ENCODE data around the gene QRICH1.
A peak's percentile ranks its signal among the peaks of the same experiment; 100 is the strongest.

Gene QRICH1

DNA sequence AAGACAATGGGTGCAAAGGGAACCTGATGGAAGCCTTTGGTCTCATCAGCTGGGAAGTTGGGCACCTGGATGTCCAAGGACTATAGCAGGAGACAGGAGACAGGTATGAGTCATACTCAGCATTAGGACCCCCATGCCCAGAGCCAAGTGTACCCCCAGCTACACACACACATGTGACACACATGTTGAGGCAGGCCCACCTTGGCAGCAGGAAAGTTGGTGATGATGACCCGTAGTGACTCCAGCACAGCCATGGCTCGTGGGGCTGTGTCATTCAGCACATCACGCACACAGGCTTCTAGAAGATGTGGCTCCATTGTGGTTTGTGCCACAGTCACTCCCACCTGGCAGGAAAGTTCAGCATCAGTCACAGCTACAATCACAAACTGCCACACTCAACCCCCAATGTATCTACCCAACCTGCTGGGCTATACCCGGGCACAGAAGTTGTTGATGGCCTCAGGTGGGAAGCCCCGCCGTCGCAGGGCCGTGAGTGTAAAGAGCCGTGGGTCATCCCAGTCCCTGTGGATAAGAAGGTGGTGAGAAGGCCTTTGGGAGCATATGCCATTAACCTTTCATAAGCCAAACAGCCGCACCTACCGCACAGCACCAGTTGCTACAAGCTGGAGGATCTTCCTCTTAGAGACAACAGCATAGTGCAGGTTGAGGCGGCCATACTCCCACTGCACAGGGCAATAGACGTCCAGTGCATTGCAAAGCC, 5.2 kb upstream of the QRICH1 start:
- Histone ChIP-seq H3K4me1 (ENCODE audit: control insufficient read depth in 2 of 2, insufficient read depth in 2 of 2, low read length in 2 of 2) (peaks cover 12 to 19% of the 10 kb centered on the region in 2 donors), H3K9ac (ENCODE audit: low read depth in 1 of 2, low read length in 2 of 2) (no peak overlapping the region), H3K4me3 (ENCODE audit: low read length in 2 of 2) (no peak overlapping the region), H3K36me3 (ENCODE audit: control insufficient read depth in 2 of 2, insufficient read depth in 2 of 2, low read length in 2 of 2) (peaks cover 49 to 58% of the 10 kb centered on the region in 2 donors), H3K27ac (ENCODE audit: low read depth in 2 of 2, low read length in 2 of 2) (no peak overlapping the region), H3K27me3 (ENCODE audit: control insufficient read depth in 2 of 2, insufficient read depth in 2 of 2, low read length in 2 of 2) (no peaks in the 10 kb centered on the region), H3K9me3 (ENCODE audit: control insufficient read depth in 2 of 2, low read length in 2 of 2) (no peaks in the 10 kb centered on the region)

DNA sequence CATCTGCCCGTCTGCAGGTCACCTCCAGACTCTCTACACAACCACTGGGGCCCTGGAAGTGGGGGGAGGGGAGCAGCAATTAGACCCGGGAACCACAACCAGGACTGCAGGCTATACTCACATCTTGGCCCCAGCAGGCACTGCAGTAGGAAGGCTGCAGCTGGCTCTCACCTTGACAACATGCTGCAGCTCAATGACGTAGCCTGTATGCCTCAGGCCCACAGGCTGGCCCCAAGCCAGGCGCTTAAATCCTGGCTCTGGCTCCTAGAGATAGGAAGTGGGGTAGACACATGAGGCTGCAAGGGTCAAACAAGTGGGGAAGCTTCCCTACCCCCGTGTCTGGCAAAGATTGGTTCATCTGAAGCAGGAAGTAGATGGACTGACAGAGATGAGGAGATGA, 4.6 kb upstream of the QRICH1 start:
- H3K4me1 ChIP-seq (ENCODE audit: control insufficient read depth in 2 of 2, insufficient read depth in 2 of 2, low read length in 2 of 2): peaks cover 6 to 13% of the 10 kb centered on the region in 2 donors
- no peak overlapping the region for H3K4me3 ChIP-seq (ENCODE audit: low read length in 2 of 2)
- H3K27me3 ChIP-seq (ENCODE audit: control insufficient read depth in 2 of 2, insufficient read depth in 2 of 2, low read length in 2 of 2): no peaks in the 10 kb centered on the region
- no peak overlapping the region for H3K27ac ChIP-seq (ENCODE audit: low read depth in 2 of 2, low read length in 2 of 2)
- no peaks in the 10 kb centered on the region for H3K9me3 ChIP-seq (ENCODE audit: control insufficient read depth in 2 of 2, low read length in 2 of 2)
- H3K9ac ChIP-seq (ENCODE audit: low read depth in 1 of 2, low read length in 2 of 2): no peak overlapping the region
- peaks cover 49 to 58% of the 10 kb centered on the region in 2 donors for H3K36me3 ChIP-seq (ENCODE audit: control insufficient read depth in 2 of 2, insufficient read depth in 2 of 2, low read length in 2 of 2)

DNA sequence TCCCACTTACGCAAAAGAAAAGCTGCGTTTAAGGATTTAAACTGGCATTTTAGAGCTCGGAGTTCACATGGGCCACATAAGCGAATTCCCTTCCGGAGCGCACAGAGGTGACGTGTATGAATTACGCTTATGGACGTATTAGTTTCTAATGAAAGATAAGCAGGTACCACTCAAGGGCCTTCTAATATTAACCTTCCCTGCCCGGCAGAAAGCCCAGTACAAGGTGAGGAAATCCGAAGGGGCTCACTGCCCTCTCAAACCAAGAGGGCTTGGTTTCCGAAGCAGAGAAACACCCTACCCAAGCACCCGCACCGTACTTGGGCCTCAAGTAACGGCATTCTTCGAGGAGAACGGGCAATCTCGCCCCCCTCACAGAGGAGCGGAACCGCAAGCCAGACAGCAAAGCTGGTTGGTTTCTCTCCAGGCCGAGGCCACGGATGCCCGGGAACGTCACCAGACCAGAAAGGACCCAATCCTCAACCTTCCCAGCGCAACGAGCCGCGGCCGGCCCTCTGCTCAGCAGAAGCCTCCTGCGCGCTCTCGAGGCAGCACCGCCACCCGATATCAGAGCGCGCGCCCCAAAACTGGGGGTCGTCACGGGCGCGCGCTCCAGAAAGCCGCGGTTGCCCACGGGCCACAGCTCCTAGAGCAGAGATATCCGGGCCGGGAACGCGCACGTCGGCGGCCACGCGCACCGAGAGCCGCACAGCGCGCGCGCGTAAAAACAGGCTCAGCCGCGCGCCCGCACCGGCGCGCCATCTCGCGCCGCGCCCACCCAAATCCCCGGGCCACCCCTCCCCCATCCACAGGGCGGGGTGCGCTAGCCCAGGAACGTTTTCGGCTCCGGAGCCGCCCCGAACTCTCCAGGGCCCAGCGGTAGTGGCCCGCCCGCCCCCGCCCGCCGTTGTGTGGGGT, 676 bp downstream of the QRICH1 start:
- Histone ChIP-seq H3K9ac (ENCODE audit: low read depth in 1 of 2, low read length in 2 of 2) (peak overlapping the region; percentile 79 to 92), H3K4me1 (ENCODE audit: control insufficient read depth in 2 of 2, insufficient read depth in 2 of 2, low read length in 2 of 2) (peaks cover 12 to 21% of the 10 kb centered on the region in 2 donors), H3K9me3 (ENCODE audit: control insufficient read depth in 2 of 2, low read length in 2 of 2) (no peaks in the 10 kb centered on the region), H3K4me3 (ENCODE audit: low read length in 2 of 2) (peak overlapping the region; percentile 76 to 96), H3K27me3 (ENCODE audit: control insufficient read depth in 2 of 2, insufficient read depth in 2 of 2, low read length in 2 of 2) (no peaks in the 10 kb centered on the region), H3K27ac (ENCODE audit: low read depth in 2 of 2, low read length in 2 of 2) (peak overlapping the region; percentile 96 to 98), H3K36me3 (ENCODE audit: control insufficient read depth in 2 of 2, insufficient read depth in 2 of 2, low read length in 2 of 2) (peaks cover 6 to 17% of the 10 kb centered on the region in 2 donors)

DNA sequence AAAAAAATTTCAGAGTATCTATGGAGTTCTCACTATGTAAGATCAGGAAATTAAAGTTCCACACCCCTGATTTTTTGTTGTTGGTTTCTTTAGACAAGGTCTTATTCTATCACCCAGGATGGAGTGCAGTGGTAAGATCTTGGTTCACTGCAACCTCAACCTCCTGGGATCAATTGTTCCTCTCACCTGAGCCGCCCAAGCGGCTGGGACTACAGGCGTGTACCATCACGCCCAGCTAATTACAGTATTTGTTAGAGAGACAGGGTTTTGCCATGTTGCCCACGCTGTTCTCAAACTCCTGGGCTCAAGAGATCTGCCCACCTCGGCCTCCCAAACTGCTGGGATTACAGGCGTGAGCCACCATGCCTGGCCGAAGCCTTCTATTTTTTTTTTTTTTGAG, 12.4 kb downstream of the QRICH1 start:
- Histone ChIP-seq H3K4me1 (ENCODE audit: control insufficient read depth in 2 of 2, insufficient read depth in 2 of 2, low read length in 2 of 2) (no peaks in the 10 kb centered on the region), H3K9ac (ENCODE audit: low read depth in 1 of 2, low read length in 2 of 2) (no peak overlapping the region), H3K27ac (ENCODE audit: low read depth in 2 of 2, low read length in 2 of 2) (no peak overlapping the region), H3K9me3 (ENCODE audit: control insufficient read depth in 2 of 2, low read length in 2 of 2) (no peaks in the 10 kb centered on the region), H3K36me3 (ENCODE audit: control insufficient read depth in 2 of 2, insufficient read depth in 2 of 2, low read length in 2 of 2) (peaks cover 13 to 19% of the 10 kb centered on the region in 2 donors), H3K4me3 (ENCODE audit: low read length in 2 of 2) (no peak overlapping the region), H3K27me3 (ENCODE audit: control insufficient read depth in 2 of 2, insufficient read depth in 2 of 2, low read length in 2 of 2) (no peaks in the 10 kb centered on the region)

DNA sequence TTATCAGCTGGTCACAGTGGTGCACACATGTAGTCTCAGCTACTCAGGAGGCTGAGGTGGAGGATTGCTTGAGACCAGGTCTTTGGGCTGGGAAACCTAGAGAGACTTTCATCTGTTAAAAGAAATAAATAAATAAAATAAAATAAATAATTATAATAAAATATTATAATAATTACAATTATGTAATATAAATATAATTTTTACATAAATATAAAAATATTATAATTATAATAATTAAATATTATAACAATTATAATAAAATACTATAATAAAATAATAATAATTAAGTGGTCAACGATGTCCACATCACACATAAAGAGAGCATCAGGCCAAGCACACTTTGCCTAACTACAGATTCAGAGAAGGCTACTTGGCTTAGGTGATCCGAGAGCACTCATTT, 14.6 kb downstream of the QRICH1 start:
- Histone ChIP-seq H3K9me3 (ENCODE audit: control insufficient read depth in 2 of 2, low read length in 2 of 2) (no peaks in the 10 kb centered on the region), H3K4me1 (ENCODE audit: control insufficient read depth in 2 of 2, insufficient read depth in 2 of 2, low read length in 2 of 2) (no peaks in the 10 kb centered on the region), H3K36me3 (ENCODE audit: control insufficient read depth in 2 of 2, insufficient read depth in 2 of 2, low read length in 2 of 2) (peaks cover 26 to 32% of the 10 kb centered on the region in 2 donors), H3K9ac (ENCODE audit: low read depth in 1 of 2, low read length in 2 of 2) (no peak overlapping the region), H3K4me3 (ENCODE audit: low read length in 2 of 2) (no peak overlapping the region), H3K27ac (ENCODE audit: low read depth in 2 of 2, low read length in 2 of 2) (no peak overlapping the region), H3K27me3 (ENCODE audit: control insufficient read depth in 2 of 2, insufficient read depth in 2 of 2, low read length in 2 of 2) (no peaks in the 10 kb centered on the region)

DNA sequence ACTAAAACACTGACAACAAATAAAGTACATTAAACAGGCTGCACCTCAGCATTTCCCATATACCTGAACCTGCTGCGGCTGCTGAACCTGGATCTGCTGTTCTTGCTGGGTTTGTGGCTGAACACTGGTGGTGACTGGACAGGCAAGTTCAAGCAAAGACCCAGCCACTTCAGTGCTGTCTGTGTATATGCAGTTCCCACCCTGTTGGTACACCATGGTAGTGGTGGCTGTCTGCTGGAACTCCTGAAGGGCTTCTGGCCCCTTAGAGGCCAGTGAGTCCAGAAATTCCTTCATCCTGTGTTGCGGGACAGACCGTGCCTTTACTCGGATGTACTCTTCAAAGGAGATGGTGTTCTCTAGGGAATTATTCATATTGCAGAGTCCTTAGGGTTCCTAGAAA, 17.2 kb downstream of the QRICH1 start:
- no peak overlapping the region for H3K27ac ChIP-seq (ENCODE audit: low read depth in 2 of 2, low read length in 2 of 2)
- H3K9me3 ChIP-seq (ENCODE audit: control insufficient read depth in 2 of 2, low read length in 2 of 2): no peaks in the 10 kb centered on the region
- H3K4me3 ChIP-seq (ENCODE audit: low read length in 2 of 2): no peak overlapping the region
- H3K4me1 ChIP-seq (ENCODE audit: control insufficient read depth in 2 of 2, insufficient read depth in 2 of 2, low read length in 2 of 2): no peaks in the 10 kb centered on the region
- H3K27me3 ChIP-seq (ENCODE audit: control insufficient read depth in 2 of 2, insufficient read depth in 2 of 2, low read length in 2 of 2): no peaks in the 10 kb centered on the region
- peaks cover 46 to 51% of the 10 kb centered on the region in 2 donors for H3K36me3 ChIP-seq (ENCODE audit: control insufficient read depth in 2 of 2, insufficient read depth in 2 of 2, low read length in 2 of 2)
- H3K9ac ChIP-seq (ENCODE audit: low read depth in 1 of 2, low read length in 2 of 2): no peak overlapping the region

DNA sequence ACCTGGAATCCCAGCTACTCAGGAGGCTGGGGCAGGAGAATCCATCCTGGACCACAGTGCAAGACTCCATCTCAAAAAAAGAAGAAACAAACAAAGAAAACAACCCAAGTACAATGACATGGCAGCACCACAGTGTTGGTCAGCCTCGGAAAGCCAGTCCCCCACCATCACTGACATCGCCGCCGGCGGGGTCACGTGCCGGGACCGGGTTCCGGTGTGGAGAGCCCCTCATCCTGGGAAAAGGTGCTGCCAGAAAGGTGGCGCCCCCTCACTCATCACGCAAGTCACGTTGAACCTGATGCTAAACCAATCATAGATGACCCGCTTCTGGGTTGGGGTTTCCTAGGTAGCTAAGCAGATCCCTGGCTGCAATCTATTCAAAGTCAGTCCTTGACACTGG, 17.8 kb downstream of the QRICH1 start:
- no peaks in the 10 kb centered on the region for H3K27me3 ChIP-seq (ENCODE audit: control insufficient read depth in 2 of 2, insufficient read depth in 2 of 2, low read length in 2 of 2)
- H3K9me3 ChIP-seq (ENCODE audit: control insufficient read depth in 2 of 2, low read length in 2 of 2): no peaks in the 10 kb centered on the region
- H3K4me1 ChIP-seq (ENCODE audit: control insufficient read depth in 2 of 2, insufficient read depth in 2 of 2, low read length in 2 of 2): no peaks in the 10 kb centered on the region
- H3K27ac ChIP-seq (ENCODE audit: low read depth in 2 of 2, low read length in 2 of 2): no peak overlapping the region
- no peak overlapping the region for H3K4me3 ChIP-seq (ENCODE audit: low read length in 2 of 2)
- no peak overlapping the region for H3K9ac ChIP-seq (ENCODE audit: low read depth in 1 of 2, low read length in 2 of 2)
- H3K36me3 ChIP-seq (ENCODE audit: control insufficient read depth in 2 of 2, insufficient read depth in 2 of 2, low read length in 2 of 2): peaks cover 51 to 55% of the 10 kb centered on the region in 2 donors

DNA sequence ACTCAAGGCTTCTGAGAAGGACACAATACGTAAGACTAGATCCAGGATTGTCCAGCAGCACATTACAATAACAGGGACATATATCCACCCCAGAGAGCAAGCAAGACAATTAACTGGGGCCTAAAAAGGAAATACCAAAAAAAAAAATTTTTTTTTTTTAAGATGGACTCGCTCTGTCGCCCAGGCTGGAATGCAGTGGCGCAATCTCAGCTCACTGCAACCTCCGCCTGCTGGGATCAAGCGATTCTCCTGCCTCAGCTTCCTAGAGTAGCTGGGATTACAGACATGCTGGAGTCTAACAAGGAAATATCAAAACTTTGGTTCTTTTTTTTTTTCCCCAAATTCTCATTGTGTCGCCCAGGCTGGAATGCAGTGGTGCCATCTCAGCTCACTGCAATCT, 35.9 kb downstream of the QRICH1 start:
- H3K4me3 ChIP-seq (ENCODE audit: low read length in 2 of 2): no peak overlapping the region
- H3K36me3 ChIP-seq (ENCODE audit: control insufficient read depth in 2 of 2, insufficient read depth in 2 of 2, low read length in 2 of 2): peaks cover 27 to 35% of the 10 kb centered on the region in 2 donors

DNA sequence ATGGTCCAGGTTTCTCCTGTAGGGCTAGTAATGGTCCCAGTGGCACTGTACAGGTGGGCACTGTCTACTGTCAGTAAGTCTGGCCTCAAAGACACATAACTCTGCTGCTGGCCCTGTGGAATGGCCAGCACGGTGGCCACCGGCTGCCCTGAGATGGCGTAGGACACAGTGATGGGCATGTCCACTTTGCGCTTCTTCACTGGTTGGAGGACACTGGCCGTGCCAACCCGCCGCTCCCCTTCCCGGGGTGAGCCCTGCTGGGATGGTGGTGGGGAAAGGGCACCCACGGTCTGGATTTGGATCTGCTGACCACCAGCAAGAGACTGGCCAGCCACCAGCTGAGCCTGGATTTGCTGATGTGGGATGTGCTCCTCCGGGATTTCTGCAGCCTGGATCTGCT, 36.6 kb downstream of the QRICH1 start:
- Histone ChIP-seq H3K27ac (ENCODE audit: low read depth in 2 of 2, low read length in 2 of 2) (no peak overlapping the region), H3K9ac (ENCODE audit: low read depth in 1 of 2, low read length in 2 of 2) (no peak overlapping the region), H3K36me3 (ENCODE audit: control insufficient read depth in 2 of 2, insufficient read depth in 2 of 2, low read length in 2 of 2) (peaks cover 25 to 39% of the 10 kb centered on the region in 2 donors), H3K27me3 (ENCODE audit: control insufficient read depth in 2 of 2, insufficient read depth in 2 of 2, low read length in 2 of 2) (no peaks in the 10 kb centered on the region), H3K9me3 (ENCODE audit: control insufficient read depth in 2 of 2, low read length in 2 of 2) (no peaks in the 10 kb centered on the region), H3K4me1 (ENCODE audit: control insufficient read depth in 2 of 2, insufficient read depth in 2 of 2, low read length in 2 of 2) (no peaks in the 10 kb centered on the region), H3K4me3 (ENCODE audit: low read length in 2 of 2) (no peak overlapping the region)

More for the DNA sequence above, 35.9 kb downstream of the QRICH1 start:
- no peaks in the 10 kb centered on the region for H3K27me3 ChIP-seq (ENCODE audit: control insufficient read depth in 2 of 2, insufficient read depth in 2 of 2, low read length in 2 of 2)
- no peaks in the 10 kb centered on the region for H3K4me1 ChIP-seq (ENCODE audit: control insufficient read depth in 2 of 2, insufficient read depth in 2 of 2, low read length in 2 of 2)
- no peak overlapping the region for H3K9ac ChIP-seq (ENCODE audit: low read depth in 1 of 2, low read length in 2 of 2)
- H3K27ac ChIP-seq (ENCODE audit: low read depth in 2 of 2, low read length in 2 of 2): no peak overlapping the region
- H3K9me3 ChIP-seq (ENCODE audit: control insufficient read depth in 2 of 2, low read length in 2 of 2): no peaks in the 10 kb centered on the region

DNA sequence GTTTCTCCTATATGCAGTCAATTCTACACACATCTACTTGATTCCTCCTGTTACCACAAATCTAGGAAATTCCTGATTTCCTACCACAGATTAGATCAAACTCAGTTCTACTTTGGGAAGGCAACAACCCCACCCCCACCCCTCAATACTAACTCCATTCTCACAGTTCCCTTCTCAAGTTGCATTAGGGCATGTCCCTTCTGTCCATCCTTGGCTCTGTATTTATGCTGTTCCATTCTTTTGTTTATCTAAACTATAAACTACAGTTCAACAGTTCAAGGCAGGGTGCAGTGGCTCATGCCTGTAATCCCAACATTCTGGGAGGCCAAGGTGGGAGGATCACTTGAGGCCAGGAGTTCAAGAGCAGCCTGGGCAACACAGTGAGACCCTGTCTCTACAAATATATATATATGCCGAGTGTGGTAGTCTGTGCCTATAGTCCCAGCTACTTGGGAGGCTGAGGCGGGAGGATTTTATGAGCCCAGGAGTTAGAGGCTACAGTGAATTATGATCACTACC, 39.5 kb downstream of the QRICH1 start:
- H3K9ac ChIP-seq (ENCODE audit: low read depth in 1 of 2, low read length in 2 of 2): no peak overlapping the region
- no peaks in the 10 kb centered on the region for H3K9me3 ChIP-seq (ENCODE audit: control insufficient read depth in 2 of 2, low read length in 2 of 2)
- H3K4me1 ChIP-seq (ENCODE audit: control insufficient read depth in 2 of 2, insufficient read depth in 2 of 2, low read length in 2 of 2): no peaks in the 10 kb centered on the region
- no peaks in the 10 kb centered on the region for H3K27me3 ChIP-seq (ENCODE audit: control insufficient read depth in 2 of 2, insufficient read depth in 2 of 2, low read length in 2 of 2)
- peaks cover 31 to 44% of the 10 kb centered on the region in 2 donors for H3K36me3 ChIP-seq (ENCODE audit: control insufficient read depth in 2 of 2, insufficient read depth in 2 of 2, low read length in 2 of 2)
- no peak overlapping the region for H3K27ac ChIP-seq (ENCODE audit: low read depth in 2 of 2, low read length in 2 of 2)
- no peak overlapping the region for H3K4me3 ChIP-seq (ENCODE audit: low read length in 2 of 2)
